ENCODE data around the gene FOXO1. TPM values are rescaled to one million over a fixed set of nuclear protein-coding genes. Genes with fewer than 3 reads are reported as not detected.
A peak's percentile ranks its signal among the peaks of the same experiment; 100 is the strongest.

FOXO1 gene
- total RNA-seq, 2 donors from 2014 or later = 20.1 to 29.7 TPM

GRCh38 chr13:40688781-40689180, 22.3 kb upstream of the FOXO1 start:
- H3K9me3 ChIP-seq (ENCODE audit: control insufficient read depth, low read length) = no peaks in the 10 kb centered on the region
- no peak overlapping the region for H3K4me3 ChIP-seq (ENCODE audit: low read length)
- H3K9me3 Mint-ChIP-seq = no peaks in the 10 kb centered on the region
- no peak for TF ChIP-seq CTCF (conservative IDR thresholded peaks at IDR 0.05)
- no peak for DNase-seq
- H3K4me1 ChIP-seq (ENCODE audit: control insufficient read depth, insufficient read depth, low read length) = no peaks in the 10 kb centered on the region
- H3K27ac ChIP-seq (ENCODE audit: low read depth, low read length) = no peak overlapping the region
- H3K9ac ChIP-seq (ENCODE audit: extremely low read depth, low read length, poor library complexity, severe bottlenecking) = no peak overlapping the region
- H3K4me3 Mint-ChIP-seq = no peak overlapping the region
- H3K4me1 Mint-ChIP-seq = no peaks in the 10 kb centered on the region
- H3K36me3 Mint-ChIP-seq (ENCODE audit: low read depth) = no peaks in the 10 kb centered on the region
- no peaks in the 10 kb centered on the region for H3K27me3 ChIP-seq (ENCODE audit: control insufficient read depth, insufficient read depth, low read length, poor library complexity, severe bottlenecking)
- no peaks in the 10 kb centered on the region for H3K36me3 ChIP-seq (ENCODE audit: control insufficient read depth, insufficient read depth, low read length)
- WGBS, 2 experiments (ENCODE audit: insufficient coverage in 1 of 2, insufficient read length in 1 of 2) = 83 to 90% methylated on average over 2 to 3 of the region's 3 CpGs
- H3K27ac Mint-ChIP-seq = no peak overlapping the region
- no peaks in the 10 kb centered on the region for H3K27me3 Mint-ChIP-seq (ENCODE audit: insufficient read depth)

DNA sequence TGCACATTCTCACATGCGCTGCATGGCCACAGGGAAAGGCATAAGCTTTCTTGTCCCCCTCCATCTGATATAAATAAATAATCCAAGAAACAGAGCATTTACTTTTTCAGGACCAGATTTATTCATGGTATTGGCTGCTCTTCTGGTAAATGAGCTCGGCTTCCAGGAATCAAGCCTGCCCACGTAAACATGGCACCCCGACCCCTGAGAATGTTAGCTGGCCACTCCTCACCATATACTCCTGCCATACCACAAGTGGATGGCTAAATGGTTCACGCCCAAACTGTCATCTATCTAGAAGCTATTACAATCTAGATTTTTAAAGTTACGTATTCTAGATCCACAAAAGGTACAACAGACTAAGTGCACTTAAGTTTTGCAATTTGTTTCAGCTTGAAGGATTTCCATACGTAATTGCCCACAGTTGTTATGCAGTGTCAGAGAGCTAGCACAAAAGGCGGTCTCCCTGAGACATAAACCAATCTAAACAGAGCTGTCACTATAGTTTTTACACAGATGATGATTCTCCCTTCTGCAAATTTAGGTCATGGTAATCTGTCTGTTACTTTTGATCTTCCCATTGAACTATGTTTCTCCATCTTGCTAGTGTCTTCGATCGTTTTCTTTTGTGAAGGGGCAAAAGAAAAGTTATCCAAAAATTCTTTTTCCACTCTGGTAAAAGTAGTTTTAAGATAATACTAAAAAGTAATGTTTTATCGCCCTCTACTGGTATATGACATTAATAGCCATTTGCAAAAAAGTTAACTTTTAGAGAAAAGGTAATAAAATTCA, 16.2 kb upstream of the FOXO1 start:
- peak; percentile 84 for TF ChIP-seq CTCF (conservative IDR thresholded peaks at IDR 0.05)

GRCh38 chr13:40681341-40682146, 15.1 kb upstream of the FOXO1 start:
- Mint-ChIP-seq H3K27me3 (ENCODE audit: insufficient read depth) (peaks cover 1% of the 10 kb centered on the region), H3K4me1 (peaks cover 19% of the 10 kb centered on the region), H3K9me3 (no peaks in the 10 kb centered on the region), H3K4me3 (no peak overlapping the region), H3K36me3 (ENCODE audit: low read depth) (no peaks in the 10 kb centered on the region), H3K27ac (peak overlapping the region; percentile 20)
- Histone ChIP-seq H3K4me3 (ENCODE audit: low read length) (no peak overlapping the region), H3K9me3 (ENCODE audit: control insufficient read depth, low read length) (no peaks in the 10 kb centered on the region), H3K36me3 (ENCODE audit: control insufficient read depth, insufficient read depth, low read length) (no peaks in the 10 kb centered on the region), H3K9ac (ENCODE audit: extremely low read depth, low read length, poor library complexity, severe bottlenecking) (no peak overlapping the region), H3K27me3 (ENCODE audit: control insufficient read depth, insufficient read depth, low read length, poor library complexity, severe bottlenecking) (no peaks in the 10 kb centered on the region), H3K4me1 (ENCODE audit: control insufficient read depth, insufficient read depth, low read length) (no peaks in the 10 kb centered on the region), H3K27ac (ENCODE audit: low read depth, low read length) (no peak overlapping the region)
- peak; percentile 54 for DNase-seq
- TF ChIP-seq CTCF (conservative IDR thresholded peaks at IDR 0.05) = no peak
- 91 to 92% methylated on average over 5 to 7 of the region's 7 CpGs for whole genome bisulfite sequencing, 2 experiments (ENCODE audit: insufficient coverage in 1 of 2, insufficient read length in 1 of 2)

More for the DNA sequence above, 16.2 kb upstream of the FOXO1 start:
- no peaks in the 10 kb centered on the region for H3K9me3 Mint-ChIP-seq
- no peak overlapping the region for H3K4me3 Mint-ChIP-seq
- no peaks in the 10 kb centered on the region for H3K36me3 Mint-ChIP-seq (ENCODE audit: low read depth)
- Histone ChIP-seq H3K36me3 (ENCODE audit: control insufficient read depth, insufficient read depth, low read length) (no peaks in the 10 kb centered on the region), H3K27ac (ENCODE audit: low read depth, low read length) (no peak overlapping the region), H3K9ac (ENCODE audit: extremely low read depth, low read length, poor library complexity, severe bottlenecking) (no peak overlapping the region), H3K4me3 (ENCODE audit: low read length) (no peak overlapping the region), H3K27me3 (ENCODE audit: control insufficient read depth, insufficient read depth, low read length, poor library complexity, severe bottlenecking) (no peaks in the 10 kb centered on the region), H3K4me1 (ENCODE audit: control insufficient read depth, insufficient read depth, low read length) (no peaks in the 10 kb centered on the region), H3K9me3 (ENCODE audit: control insufficient read depth, low read length) (no peaks in the 10 kb centered on the region)
- H3K4me1 Mint-ChIP-seq = peaks cover 19% of the 10 kb centered on the region
- H3K27ac Mint-ChIP-seq = no peak overlapping the region
- 64 to 90% methylated on average over 8 to 10 of the region's 11 CpGs for WGBS, 2 experiments (ENCODE audit: insufficient coverage in 1 of 2, insufficient read length in 1 of 2)
- DNase-seq = peak; percentile 52
- H3K27me3 Mint-ChIP-seq (ENCODE audit: insufficient read depth) = peaks cover 1% of the 10 kb centered on the region
